CD14-positive monocyte (primary cell): ENCODE measurements around the gene TENM3. TPM values are rescaled to one million over a fixed set of nuclear protein-coding genes. Genes with fewer than 3 reads are reported as not detected.

Source experiments
- DNase-seq, 3 donors: peaks; one replicate each; pipeline ENCODE4 v3.0.0-alpha.2; 2011 to 2022
- H2AFZ ChIP-seq: 2 replicates; pipeline ENCODE4 v1.6.0; 2012; ENCODE audit warnings: mild to moderate bottlenecking, low read depth, low read length, inconsistent platforms; ENCODE audit not compliant: insufficient read depth, poor library complexity, severe bottlenecking
- H3K27ac ChIP-seq, 2 donors: 1 replicate in 1 of 2; 2 replicates in 1 of 2; pipeline ENCODE4 v1.5.1; 2012 to 2013; ENCODE audit warnings: low read length in 2 of 2, control low read depth in 1 of 2, inconsistent platforms in 1 of 2, low read depth in 1 of 2, mild to moderate bottlenecking in 1 of 2
- H3K27me3 ChIP-seq, 2 donors: one replicate each; pipeline versions ENCODE4 v1.6.0 to v1.6.1; 2011 to 2013; ENCODE audit warnings: low read length in 2 of 2; ENCODE audit not compliant: control insufficient read depth in 2 of 2, insufficient read depth in 2 of 2
- H3K36me3 ChIP-seq, 2 donors: replicated peaks in 1 of 2; 1 replicate in 1 of 2; 2 replicates in 1 of 2; pipeline versions ENCODE4 v1.5.1 to v1.6.1; 2012 to 2013; ENCODE audit warnings: low read length in 2 of 2, control low read depth in 1 of 2, inconsistent platforms in 1 of 2, mild to moderate bottlenecking in 1 of 2; ENCODE audit not compliant: insufficient read depth in 2 of 2, control insufficient read depth in 1 of 2
- H3K4me1 ChIP-seq, 2 donors: 1 replicate in 1 of 2; 2 replicates in 1 of 2; pipeline versions ENCODE4 v1.5.1 to v1.6.1; 2012 to 2013; ENCODE audit warnings: low read length in 2 of 2, control low read depth in 1 of 2, inconsistent platforms in 1 of 2, mild to moderate bottlenecking in 1 of 2, moderate library complexity in 1 of 2; ENCODE audit not compliant: insufficient read depth in 2 of 2, control insufficient read depth in 1 of 2
- H3K4me2 ChIP-seq: replicated peaks from 2 replicates; pipeline ENCODE3; 2012; ENCODE audit warnings: low read length, moderate library complexity, mild to moderate bottlenecking; ENCODE audit not compliant: poor library complexity, severe bottlenecking; ENCODE audit errors: extremely low read depth
- H3K4me3 ChIP-seq, 3 experiments: fragments of 200-600 bp in 1 of 3; sonication (generic) in 1 of 3; replicated peaks in 1 of 3; 1 replicate in 2 of 3; 2 replicates in 1 of 3; pipeline ENCODE4 v1.5.1; 2011 to 2013; ENCODE audit warnings: low read length in 3 of 3, mild to moderate bottlenecking in 3 of 3, control low read depth in 2 of 3, low read depth in 2 of 3, inconsistent platforms in 1 of 3, moderate library complexity in 1 of 3
- H3K79me2 ChIP-seq: 2 replicates; pipeline ENCODE4 v1.6.0; 2012; ENCODE audit warnings: mild to moderate bottlenecking, control low read depth, inconsistent platforms, low read length, moderate library complexity; ENCODE audit not compliant: insufficient read depth
- H3K9ac ChIP-seq: 2 replicates; pipeline ENCODE4 v1.6.0; 2017; ENCODE audit warnings: low read length, mild to moderate bottlenecking; ENCODE audit not compliant: insufficient read depth, poor library complexity, severe bottlenecking
- H3K9me3 ChIP-seq, 2 donors: replicated peaks in 1 of 2; 1 replicate in 1 of 2; 2 replicates in 1 of 2; pipeline versions ENCODE4 v1.5.1 to v1.6.1; 2012 to 2013; ENCODE audit warnings: low read length in 2 of 2, control low read depth in 1 of 2; ENCODE audit not compliant: control insufficient read depth in 1 of 2, insufficient read depth in 1 of 2
- H4K20me1 ChIP-seq: 2 replicates; pipeline ENCODE4 v1.6.0; 2012; ENCODE audit warnings: mild to moderate bottlenecking, low read length, control low read depth, moderate library complexity; ENCODE audit not compliant: insufficient read depth
- H3K27ac Mint-ChIP-seq, 7 donors: one replicate each; pipeline ENCODE4 v1.8.0; 2020; ENCODE audit warnings: mild to moderate bottlenecking in 7 of 7, mixed read lengths in 7 of 7, moderate library complexity in 6 of 7, inconsistent platforms in 2 of 7
- H3K27me3 Mint-ChIP-seq, 3 donors: one replicate each; pipeline ENCODE4 v1.8.0; 2021 to 2022; ENCODE audit warnings: low read depth in 3 of 3, mild to moderate bottlenecking in 3 of 3, mixed read lengths in 3 of 3, moderate library complexity in 3 of 3, inconsistent platforms in 1 of 3
- H3K36me3 Mint-ChIP-seq, 2 donors: one replicate each; pipeline ENCODE4 v1.8.0; 2020; ENCODE audit warnings: mixed read lengths in 2 of 2, inconsistent platforms in 1 of 2, mild to moderate bottlenecking in 1 of 2
- H3K4me1 Mint-ChIP-seq: one replicate; pipeline ENCODE4 v1.8.0; 2020; ENCODE audit warnings: mild to moderate bottlenecking, mixed read lengths
- H3K4me3 Mint-ChIP-seq, 2 donors: one replicate each; pipeline ENCODE4 v1.8.0; 2020; ENCODE audit warnings: mild to moderate bottlenecking in 2 of 2, mixed read lengths in 2 of 2, moderate library complexity in 1 of 2
- H3K9me3 Mint-ChIP-seq, 7 donors: one replicate each; pipeline ENCODE4 v1.8.0; 2020 to 2022; ENCODE audit warnings: mixed read lengths in 7 of 7, mild to moderate bottlenecking in 6 of 7, moderate library complexity in 6 of 7, inconsistent platforms in 2 of 7
- CTCF ChIP-seq: fragments of 200-600 bp; IDR thresholded peaks from one replicate; pipeline ENCODE4 v1.8.0; 2022; ENCODE audit warnings: antibody characterized with exemption, mild to moderate bottlenecking
- WGBS: methylation state at CpG from one replicate; pipeline ENCODE4 v1.1.5; 2013; ENCODE audit warnings: missing lambda C conversion rate; ENCODE audit not compliant: insufficient coverage; 5-methylcytosine and 5-hydroxymethylcytosine counted together
- intact Hi-C, 2 donors: fragments of 100-400 bp; cut with micrococcal nuclease; formaldehyde crosslinking; loops; one replicate each; pipeline versions ENCODE4 v1.15.0 to v1.15.1; 2023
- polyA plus RNA-seq, 3 donors: library from polyadenylated mRNA; depleted of rRNA in 1 of 3; unstranded in 2 of 3; stranded (reverse) in 1 of 3; fragments of 300-500 nt in 2 of 3; fragments of >200 nt in 1 of 3; fragmentation: Illumina TruSeq in 2 of 3; gene quantifications; 1 replicate in 2 of 3; 2 replicates in 1 of 3; pipeline ENCODE4 v1.2.3, GENCODE V29; 2012 to 2021

TENM3 gene
- polyA plus RNA-seq, 3 donors: not detected

DNA sequence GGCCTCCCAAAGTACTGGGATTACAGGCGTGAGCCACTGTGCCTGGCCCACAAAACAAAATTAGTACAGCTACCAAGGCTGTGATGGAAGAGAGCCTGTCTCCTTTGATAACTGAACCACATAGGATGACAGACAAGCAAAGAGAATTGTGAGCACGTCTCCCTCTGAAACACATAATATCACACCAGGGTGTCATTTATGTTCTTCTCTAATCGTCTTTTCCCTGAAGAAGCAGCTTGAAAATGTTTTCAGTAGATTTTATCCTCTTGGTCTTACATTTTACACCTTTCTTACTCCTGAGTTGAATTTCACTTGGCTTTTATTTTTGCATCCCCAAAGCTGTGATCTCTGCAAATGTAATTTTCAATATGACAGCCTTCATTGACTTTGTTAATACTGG, 67.8 kb downstream of the TENM3 start:
- intact Hi-C loops: no loop called here
- Mint-ChIP-seq H3K9me3 (peaks cover 2 to 11% (median 5%) of the 10 kb centered on the region in 7 donors), H3K27me3 (no peaks in the 10 kb centered on the region), H3K4me3 (no peak overlapping the region), H3K27ac (no peak overlapping the region), H3K36me3 (no peaks in the 10 kb centered on the region), H3K4me1 (no peaks in the 10 kb centered on the region)
- H3K36me3 ChIP-seq: no peaks in the 10 kb centered on the region
- no peaks in the 10 kb centered on the region for H3K79me2 ChIP-seq
- no peaks in the 10 kb centered on the region for H3K27me3 ChIP-seq
- no peaks in the 10 kb centered on the region for H3K4me1 ChIP-seq
- H4K20me1 ChIP-seq: no peaks in the 10 kb centered on the region
- TF ChIP-seq CTCF: no peak
- no peak for DNase-seq
- H3K9me3 ChIP-seq: peaks cover 10 to 11% of the 10 kb centered on the region in 2 donors
- no peak overlapping the region for H3K4me3 ChIP-seq
- no CpG with 5 or more reads among the region's 3 CpGs for WGBS
- no peak overlapping the region for H3K4me2 ChIP-seq
- H3K27ac ChIP-seq: no peak overlapping the region
- no peak overlapping the region for H3K9ac ChIP-seq
- no peak overlapping the region for H2AFZ ChIP-seq

GRCh38 chr4:182314537-182314936, 71.3 kb downstream of the TENM3 start:
- H3K9me3 Mint-ChIP-seq: peaks cover 2 to 15% (median 7%) of the 10 kb centered on the region in 7 donors
- H3K36me3 ChIP-seq: no peaks in the 10 kb centered on the region
- H3K27ac Mint-ChIP-seq: no peak overlapping the region

More at GRCh38 chr4:182314537-182314936, 71.3 kb downstream of the TENM3 start:
- Histone ChIP-seq H3K4me2 (no peak overlapping the region), H3K27ac (no peak overlapping the region), H3K9ac (no peak overlapping the region), H3K4me3 (no peak overlapping the region), H3K9me3 (peaks cover 8 to 10% of the 10 kb centered on the region in 2 donors), H3K79me2 (no peaks in the 10 kb centered on the region), H2AFZ (no peak overlapping the region), H3K27me3 (no peaks in the 10 kb centered on the region), H3K4me1 (no peaks in the 10 kb centered on the region), H4K20me1 (no peaks in the 10 kb centered on the region)
- Mint-ChIP-seq H3K36me3 (no peaks in the 10 kb centered on the region), H3K4me1 (no peaks in the 10 kb centered on the region), H3K4me3 (no peak overlapping the region), H3K27me3 (no peaks in the 10 kb centered on the region)
- WGBS: no CpG with 5 or more reads among the region's 2 CpGs
- DNase-seq: no peak
- no peak for TF ChIP-seq CTCF
- intact Hi-C loops: no loop called here
